ENCODE data around the gene TRIM9.

TRIM9 gene

GRCh38 chr14:51008446-51008845 lies 86.5 kb downstream of the TRIM9 start:
- TF ChIP-seq CTCF (IDR thresholded peaks at IDR 0.05; ENCODE audit: borderline replicate concordance, control extremely low read depth, extremely low read depth, insufficient read depth, missing control alignments) = no peak
- in situ Hi-C loops (cut with MboI; ENCODE audit: low sequenced_read_pairs, unreplicated experiment) = no loop called here
- no peak for DNase-seq (ENCODE audit: low spot score)

- TF ChIP-seq CTCF (IDR thresholded peaks at IDR 0.05; ENCODE audit: borderline replicate concordance, control extremely low read depth, extremely low read depth, insufficient read depth, missing control alignments) = no peak
- no peak for DNase-seq (ENCODE audit: low spot score)
- in situ Hi-C loops (cut with MboI; ENCODE audit: low sequenced_read_pairs, unreplicated experiment) = no loop called here
These were observed 88.1 kb downstream of the TRIM9 start for GRCh38 chr14:51006781-51007211.

GRCh38 chr14:51006324-51006723 lies 88.6 kb downstream of the TRIM9 start:
- no peak for TF ChIP-seq CTCF (IDR thresholded peaks at IDR 0.05; ENCODE audit: borderline replicate concordance, control extremely low read depth, extremely low read depth, insufficient read depth, missing control alignments)
- in situ Hi-C loops (cut with MboI; ENCODE audit: low sequenced_read_pairs, unreplicated experiment) = no loop called here
- DNase-seq (ENCODE audit: low spot score) = no peak

GRCh38 chr14:51004801-51005526 lies 89.9 kb downstream of the TRIM9 start:
- no peak for TF ChIP-seq CTCF (IDR thresholded peaks at IDR 0.05; ENCODE audit: borderline replicate concordance, control extremely low read depth, extremely low read depth, insufficient read depth, missing control alignments)
- DNase-seq (ENCODE audit: low spot score) = no peak
- in situ Hi-C loops (cut with MboI; ENCODE audit: low sequenced_read_pairs, unreplicated experiment) = no loop called here

GRCh38 chr14:51004352-51004800 lies 90.5 kb downstream of the TRIM9 start:
- no peak for TF ChIP-seq CTCF (IDR thresholded peaks at IDR 0.05; ENCODE audit: borderline replicate concordance, control extremely low read depth, extremely low read depth, insufficient read depth, missing control alignments)

GRCh38 chr14:51002406-51002999 lies 92.4 kb downstream of the TRIM9 start:
- no peak for DNase-seq (ENCODE audit: low spot score)

More at GRCh38 chr14:51004352-51004800, 90.5 kb downstream of the TRIM9 start:
- in situ Hi-C loops (cut with MboI; ENCODE audit: low sequenced_read_pairs, unreplicated experiment) = no loop called here
- DNase-seq (ENCODE audit: low spot score) = no peak

More at GRCh38 chr14:51002406-51002999, 92.4 kb downstream of the TRIM9 start:
- TF ChIP-seq CTCF (IDR thresholded peaks at IDR 0.05; ENCODE audit: borderline replicate concordance, control extremely low read depth, extremely low read depth, insufficient read depth, missing control alignments) = no peak
- in situ Hi-C loops (cut with MboI; ENCODE audit: low sequenced_read_pairs, unreplicated experiment) = no loop called here
